Measurements from ENCODE around the gene CDK5RAP2. TPM values are rescaled to one million over a fixed set of nuclear protein-coding genes. Genes with fewer than 3 reads are reported as not detected.

Gene CDK5RAP2
- total RNA-seq, 1 donor from 2014 or later, result 50.8 TPM

- Mint-ChIP-seq H3K27ac (ENCODE audit: unreplicated experiment) (no peak overlapping the region), H3K9me3 (ENCODE audit: unreplicated experiment) (no peaks in the 10 kb centered on the region), H3K27me3 (ENCODE audit: unreplicated experiment) (peaks cover 3% of the 10 kb centered on the region), H3K4me1 (ENCODE audit: unreplicated experiment) (peaks cover 5% of the 10 kb centered on the region), H3K36me3 (ENCODE audit: low read depth, unreplicated experiment) (no peaks in the 10 kb centered on the region), H3K4me3 (ENCODE audit: unreplicated experiment) (no peak overlapping the region)
- no peak for DNase-seq (ENCODE audit: low spot score)
- TF ChIP-seq CTCF (IDR thresholded peaks at IDR 0.05; ENCODE audit: unreplicated experiment), result no peak
These were observed 216.3 kb downstream of the CDK5RAP2 start for GRCh38 chr9:120363697-120364096.

- Mint-ChIP-seq H3K9me3 (ENCODE audit: unreplicated experiment) (no peaks in the 10 kb centered on the region), H3K27ac (ENCODE audit: unreplicated experiment) (no peak overlapping the region), H3K4me3 (ENCODE audit: unreplicated experiment) (no peak overlapping the region), H3K4me1 (ENCODE audit: unreplicated experiment) (peaks cover 5% of the 10 kb centered on the region), H3K27me3 (ENCODE audit: unreplicated experiment) (peaks cover 5% of the 10 kb centered on the region), H3K36me3 (ENCODE audit: low read depth, unreplicated experiment) (no peaks in the 10 kb centered on the region)
- TF ChIP-seq CTCF (IDR thresholded peaks at IDR 0.05; ENCODE audit: unreplicated experiment), result no peak
- DNase-seq (ENCODE audit: low spot score), result no peak
These were observed 217.5 kb downstream of the CDK5RAP2 start for GRCh38 chr9:120362446-120362845.

GRCh38 chr9:120361551-120361950 is 218.4 kb downstream of the CDK5RAP2 start:
- no peak overlapping the region for H3K27ac Mint-ChIP-seq (ENCODE audit: unreplicated experiment)
- TF ChIP-seq CTCF (IDR thresholded peaks at IDR 0.05; ENCODE audit: unreplicated experiment), result no peak
- peaks cover 5% of the 10 kb centered on the region for H3K27me3 Mint-ChIP-seq (ENCODE audit: unreplicated experiment)
- H3K36me3 Mint-ChIP-seq (ENCODE audit: low read depth, unreplicated experiment), result no peaks in the 10 kb centered on the region
- no peak for DNase-seq (ENCODE audit: low spot score)
- no peak overlapping the region for H3K4me3 Mint-ChIP-seq (ENCODE audit: unreplicated experiment)
- H3K9me3 Mint-ChIP-seq (ENCODE audit: unreplicated experiment), result no peaks in the 10 kb centered on the region
- peaks cover 1% of the 10 kb centered on the region for H3K4me1 Mint-ChIP-seq (ENCODE audit: unreplicated experiment)

- H3K27me3 Mint-ChIP-seq (ENCODE audit: unreplicated experiment), result peaks cover 5% of the 10 kb centered on the region
- no peak overlapping the region for H3K27ac Mint-ChIP-seq (ENCODE audit: unreplicated experiment)
- H3K4me1 Mint-ChIP-seq (ENCODE audit: unreplicated experiment), result no peaks in the 10 kb centered on the region
These were observed 219.5 kb downstream of the CDK5RAP2 start for GRCh38 chr9:120360510-120360909.

GRCh38 chr9:120360046-120360445 is 219.9 kb downstream of the CDK5RAP2 start:
- H3K9me3 Mint-ChIP-seq (ENCODE audit: unreplicated experiment), result no peaks in the 10 kb centered on the region
- H3K27me3 Mint-ChIP-seq (ENCODE audit: unreplicated experiment), result peaks cover 5% of the 10 kb centered on the region
- TF ChIP-seq CTCF (IDR thresholded peaks at IDR 0.05; ENCODE audit: unreplicated experiment), result no peak
- H3K4me3 Mint-ChIP-seq (ENCODE audit: unreplicated experiment), result no peak overlapping the region
- no peak overlapping the region for H3K27ac Mint-ChIP-seq (ENCODE audit: unreplicated experiment)
- H3K4me1 Mint-ChIP-seq (ENCODE audit: unreplicated experiment), result no peaks in the 10 kb centered on the region
- no peaks in the 10 kb centered on the region for H3K36me3 Mint-ChIP-seq (ENCODE audit: low read depth, unreplicated experiment)
- DNase-seq (ENCODE audit: low spot score), result no peak

More at GRCh38 chr9:120360510-120360909, 219.5 kb downstream of the CDK5RAP2 start:
- no peak for DNase-seq (ENCODE audit: low spot score)
- H3K9me3 Mint-ChIP-seq (ENCODE audit: unreplicated experiment), result no peaks in the 10 kb centered on the region
- no peaks in the 10 kb centered on the region for H3K36me3 Mint-ChIP-seq (ENCODE audit: low read depth, unreplicated experiment)
- no peak for TF ChIP-seq CTCF (IDR thresholded peaks at IDR 0.05; ENCODE audit: unreplicated experiment)
- no peak overlapping the region for H3K4me3 Mint-ChIP-seq (ENCODE audit: unreplicated experiment)
